Measurements from ENCODE around the gene ZBTB20.

DNA sequence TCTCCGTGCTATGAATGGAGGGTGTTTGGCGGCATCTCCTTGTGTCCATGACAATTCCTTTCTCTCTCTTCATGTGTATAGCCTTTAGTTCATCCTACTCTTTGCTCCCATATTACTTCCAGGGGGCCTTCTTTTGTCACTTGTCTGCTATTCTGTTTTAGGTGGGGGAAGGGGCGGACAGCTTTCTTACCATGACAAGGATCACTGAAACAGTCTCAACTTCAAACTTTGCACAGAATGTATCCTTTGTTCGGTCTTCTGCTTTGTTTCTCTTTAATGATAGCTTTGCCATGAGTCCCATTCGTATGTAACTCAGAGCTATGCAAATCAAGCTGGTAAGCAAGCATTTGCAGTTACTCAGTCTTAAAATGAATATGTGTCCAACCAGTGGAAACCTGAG, 559.1 kb downstream of the ZBTB20 start:
- TF ChIP-seq POLR2AphosphoS5 (IDR thresholded peaks at IDR 0.05; ENCODE audit: low read depth, low read length), result no peak
- TF ChIP-seq, protein P1, sequence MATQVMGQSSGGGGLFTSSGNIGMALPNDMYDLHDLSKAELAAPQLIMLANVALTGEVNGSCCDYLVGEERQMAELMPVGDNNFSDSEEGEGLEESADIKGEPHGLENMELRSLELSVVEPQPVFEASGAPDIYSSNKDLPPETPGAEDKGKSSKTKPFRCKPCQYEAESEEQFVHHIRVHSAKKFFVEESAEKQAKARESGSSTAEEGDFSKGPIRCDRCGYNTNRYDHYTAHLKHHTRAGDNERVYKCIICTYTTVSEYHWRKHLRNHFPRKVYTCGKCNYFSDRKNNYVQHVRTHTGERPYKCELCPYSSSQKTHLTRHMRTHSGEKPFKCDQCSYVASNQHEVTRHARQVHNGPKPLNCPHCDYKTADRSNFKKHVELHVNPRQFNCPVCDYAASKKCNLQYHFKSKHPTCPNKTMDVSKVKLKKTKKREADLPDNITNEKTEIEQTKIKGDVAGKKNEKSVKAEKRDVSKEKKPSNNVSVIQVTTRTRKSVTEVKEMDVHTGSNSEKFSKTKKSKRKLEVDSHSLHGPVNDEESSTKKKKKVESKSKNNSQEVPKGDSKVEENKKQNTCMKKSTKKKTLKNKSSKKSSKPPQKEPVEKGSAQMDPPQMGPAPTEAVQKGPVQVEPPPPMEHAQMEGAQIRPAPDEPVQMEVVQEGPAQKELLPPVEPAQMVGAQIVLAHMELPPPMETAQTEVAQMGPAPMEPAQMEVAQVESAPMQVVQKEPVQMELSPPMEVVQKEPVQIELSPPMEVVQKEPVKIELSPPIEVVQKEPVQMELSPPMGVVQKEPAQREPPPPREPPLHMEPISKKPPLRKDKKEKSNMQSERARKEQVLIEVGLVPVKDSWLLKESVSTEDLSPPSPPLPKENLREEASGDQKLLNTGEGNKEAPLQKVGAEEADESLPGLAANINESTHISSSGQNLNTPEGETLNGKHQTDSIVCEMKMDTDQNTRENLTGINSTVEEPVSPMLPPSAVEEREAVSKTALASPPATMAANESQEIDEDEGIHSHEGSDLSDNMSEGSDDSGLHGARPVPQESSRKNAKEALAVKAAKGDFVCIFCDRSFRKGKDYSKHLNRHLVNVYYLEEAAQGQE (IDR thresholded peaks at IDR 0.05; ENCODE audit: insufficient read depth in 1 of 2, low read depth in 2 of 2, low read length in 2 of 2), result no peak
- TF ChIP-seq SIN3A (IDR thresholded peaks at IDR 0.05; ENCODE audit: borderline replicate concordance, insufficient read depth, low read length), result no peak
- TF ChIP-seq FOXP2 (optimal IDR thresholded peaks at IDR 0.05; ENCODE audit: borderline replicate concordance, extremely low read depth, extremely low read length, insufficient read depth), result no peak
- TF ChIP-seq TAF1 (IDR thresholded peaks at IDR 0.05; ENCODE audit: borderline replicate concordance, insufficient read depth, low read length), result no peak
